Measurements from ENCODE around the gene TJP2.

GRCh38 chr9:69172895-69173294 lies 1.2 kb upstream of the TJP2 start:
- no peak for TF ChIP-seq POLR2A (IDR thresholded peaks at IDR 0.05)
- TF ChIP-seq CTCF (IDR thresholded peaks at IDR 0.05) = no peak
